CD4-positive, alpha-beta T cell treated with Interleukin-4 for 1 hour (primary cell): ENCODE measurements around the gene NUMBL.
A peak's percentile ranks its signal among the peaks of the same experiment; 100 is the strongest.
"Not testable (repeated sequence)": the region's sequence is repeated elsewhere in the genome, so short reads cannot be mapped to it uniquely, and the experiment has no call there.

Source experiments
- DNase-seq, 2 donors: peaks; one replicate each; pipeline ENCODE4 v3.0.0-alpha.2; 2020 to 2022

The NUMBL gene

GRCh38 chr19:40690050-40690692 is at the start of gene NUMBL:
TSS of gene NUMBL (minus strand) at chr19:40690651. CDS start at chr19:40690483, 168 bp downstream.
- DNase-seq, result no peak

GRCh38 chr19:40739030-40739839 is 48.8 kb upstream of the NUMBL start:
- DNase-seq, result no peak

GRCh38 chr19:40737102-40737644 is 46.7 kb upstream of the NUMBL start:
- no peak for DNase-seq

- DNase-seq, result no peak
These were observed 46.2 kb upstream of the NUMBL start for GRCh38 chr19:40736661-40737060.

- DNase-seq, result no peak
These were observed 44.7 kb upstream of the NUMBL start for GRCh38 chr19:40735013-40735771.

GRCh38 chr19:40733149-40733548 is 42.7 kb upstream of the NUMBL start:
- DNase-seq, result no peak

- DNase-seq, result not testable (repeated sequence)
These were observed 41.9 kb upstream of the NUMBL start for GRCh38 chr19:40732304-40732703.

GRCh38 chr19:40730065-40730464 is 39.6 kb upstream of the NUMBL start:
- not testable (repeated sequence) for DNase-seq

GRCh38 chr19:40726279-40726678 is 35.8 kb upstream of the NUMBL start:
- no peak for DNase-seq

- no peak for DNase-seq
These were observed 34.4 kb upstream of the NUMBL start for GRCh38 chr19:40724855-40725254.

- DNase-seq, result no peak
These were observed 33.9 kb upstream of the NUMBL start for GRCh38 chr19:40724315-40724714.

GRCh38 chr19:40723661-40724254 is 33.3 kb upstream of the NUMBL start:
- DNase-seq, result no peak

GRCh38 chr19:40721936-40722661 is 31.6 kb upstream of the NUMBL start:
- DNase-seq, result no peak

GRCh38 chr19:40721140-40721486 is 30.7 kb upstream of the NUMBL start:
- DNase-seq, result no peak

GRCh38 chr19:40719414-40719894 is 29.0 kb upstream of the NUMBL start:
- DNase-seq, result no peak

GRCh38 chr19:40718774-40719391 is 28.4 kb upstream of the NUMBL start:
- no peak for DNase-seq

GRCh38 chr19:40717880-40718773 is 27.7 kb upstream of the NUMBL start:
- DNase-seq, result no peak

- DNase-seq, result peak in 1 of 2 donors; percentile 9
These were observed 27.0 kb upstream of the NUMBL start for GRCh38 chr19:40717325-40717879.

GRCh38 chr19:40716482-40717324 is 26.3 kb upstream of the NUMBL start, which contains the start of the genes COQ8B and ITPKC:
TSS of gene COQ8B (minus strand) at chr19:40716886. CDS start at chr19:40714632, 2,254 bp downstream.
TSS of gene ITPKC (plus strand) at chr19:40717112. CDS start at chr19:40717136, 24 bp downstream.
- DNase-seq, result peak; percentile 98 to 99
